Peyer's patch (tissue), 4 donors: ENCODE measurements around the gene ACTL7A.

Experiments used
- CTCF ChIP-seq, 6 experiments: fragments of 450-650 bp in 4 of 6; fragments of 200-600 bp in 2 of 6; sonication (generic) in 1 of 6; IDR thresholded peaks; one replicate each; pipeline ENCODE4 v1.5.1; 2017 to 2019; ENCODE audit warnings: antibody characterized with exemption in 6 of 6, mild to moderate bottlenecking in 3 of 6, moderate library complexity in 1 of 6
- POLR2A ChIP-seq, 2 donors: fragments of 450-650 bp; IDR thresholded peaks; one replicate each; pipeline ENCODE4 v1.5.1; 2017; ENCODE audit warnings: antibody characterized with exemption in 2 of 2, mild to moderate bottlenecking in 2 of 2, moderate library complexity in 2 of 2

- TF ChIP-seq CTCF (IDR thresholded peaks at IDR 0.05) (no peak), POLR2A (IDR thresholded peaks at IDR 0.05) (no peak)
Measured at GRCh38 chr9:108854094-108854493, 8.0 kb upstream of the ACTL7A start.
